Liver (tissue), 9 donors: Measurements from ENCODE around the gene TMEM51. TPM values are rescaled to one million over a fixed set of nuclear protein-coding genes. Genes with fewer than 3 reads are reported as not detected.

Experiments used
- DNase-seq: peaks from one replicate; pipeline ENCODE4 v3.0.0-alpha.2; 2017; ENCODE audit warnings: low spot score
- H3K27ac ChIP-seq, 2 donors: one replicate each; pipeline ENCODE4 v1.7.0; 2013; ENCODE audit warnings: inconsistent platforms in 2 of 2, low read length in 2 of 2, control low read depth in 1 of 2, low read depth in 1 of 2, mild to moderate bottlenecking in 1 of 2
- H3K27me3 ChIP-seq, 4 donors: one replicate each; pipeline versions ENCODE4 v1.6.1 to v1.7.0; 2013; ENCODE audit warnings: low read length in 3 of 4, inconsistent platforms in 1 of 4, mild to moderate bottlenecking in 1 of 4, moderate library complexity in 1 of 4; ENCODE audit not compliant: control insufficient read depth in 4 of 4, insufficient read depth in 4 of 4
- H3K36me3 ChIP-seq, 4 donors: one replicate each; pipeline versions ENCODE4 v1.6.1 to v1.7.0; 2013; ENCODE audit warnings: low read length in 3 of 4, mild to moderate bottlenecking in 3 of 4, low read depth in 1 of 4, moderate library complexity in 1 of 4; ENCODE audit not compliant: control insufficient read depth in 4 of 4, insufficient read depth in 3 of 4
- H3K4me1 ChIP-seq, 4 donors: one replicate each; pipeline versions ENCODE4 v1.6.1 to v1.7.0; 2013; ENCODE audit warnings: low read length in 3 of 4, mild to moderate bottlenecking in 3 of 4, moderate library complexity in 1 of 4; ENCODE audit not compliant: control insufficient read depth in 4 of 4, insufficient read depth in 4 of 4
- H3K4me3 ChIP-seq, 3 donors: one replicate each; pipeline versions ENCODE4 v1.6.1 to v1.7.0; 2013; ENCODE audit warnings: low read length in 3 of 3, control low read depth in 1 of 3, low read depth in 1 of 3, mild to moderate bottlenecking in 1 of 3
- H3K9ac ChIP-seq, 2 donors: one replicate each; pipeline ENCODE4 v1.7.0; 2013; ENCODE audit warnings: low read length in 2 of 2, mild to moderate bottlenecking in 2 of 2, moderate library complexity in 2 of 2, control low read depth in 1 of 2, low read depth in 1 of 2
- H3K9me3 ChIP-seq, 4 donors: one replicate each; pipeline versions ENCODE4 v1.6.1 to v1.7.0; 2013; ENCODE audit warnings: low read length in 3 of 4; ENCODE audit not compliant: control insufficient read depth in 4 of 4
- EGR1 ChIP-seq, 2 donors: IDR thresholded peaks; 2 replicates each; pipeline ENCODE4 v1.6.1; 2016 to 2018; ENCODE audit warnings: antibody characterized with exemption in 2 of 2, low read depth in 2 of 2
- GABPA ChIP-seq, 2 donors: IDR thresholded peaks in 1 of 2; conservative IDR thresholded peaks in 1 of 2; 2 replicates each; pipeline ENCODE4 v1.6.1; 2016; ENCODE audit warnings: antibody characterized with exemption in 2 of 2, mild to moderate bottlenecking in 1 of 2, moderate library complexity in 1 of 2
- HNF4G ChIP-seq: IDR thresholded peaks from 2 replicates; pipeline ENCODE4 v1.6.1; 2016; ENCODE audit warnings: antibody characterized with exemption
- JUND ChIP-seq, 2 donors: IDR thresholded peaks; 2 replicates each; pipeline ENCODE4 v1.6.1; 2016; ENCODE audit warnings: antibody characterized with exemption in 2 of 2
- NR2F2 ChIP-seq: IDR thresholded peaks from 2 replicates; pipeline ENCODE4 v1.6.1; 2016; ENCODE audit warnings: antibody characterized with exemption
- RAD21 ChIP-seq, 2 donors: IDR thresholded peaks; 2 replicates each; pipeline ENCODE4 v1.6.1; 2016; ENCODE audit warnings: antibody characterized with exemption in 2 of 2, mild to moderate bottlenecking in 2 of 2
- SP1 ChIP-seq: IDR thresholded peaks from 2 replicates; pipeline ENCODE4 v1.6.1; 2018; ENCODE audit warnings: antibody characterized with exemption, mild to moderate bottlenecking
- TAF1 ChIP-seq: conservative IDR thresholded peaks from 2 replicates; pipeline ENCODE4 v1.6.1; 2016; ENCODE audit warnings: antibody characterized with exemption, mild to moderate bottlenecking
- WGBS: extraction: QIAGEN DNeasy Blood & Tissue Kit; methylation state at CpG from one replicate; pipeline ENCODE4 v1.1.7; 2013; 5-methylcytosine and 5-hydroxymethylcytosine counted together
- polyA plus RNA-seq, 2 donors: library from polyadenylated mRNA; stranded (reverse) in 1 of 2; unstranded in 1 of 2; fragments of 200-250 nt in 1 of 2; fragments of >200 nt in 1 of 2; fragmentation: Nextera tagmentation in 1 of 2; extraction: Ambion mirVana in 1 of 2; gene quantifications; one replicate each; pipeline versions ENCODE4 v1.2.1 to v1.2.3, GENCODE V29; 2013 to 2015
- total RNA-seq, 2 donors: library from RNA; depleted of rRNA; stranded (reverse); fragments of >200 nt; gene quantifications; one replicate each; pipeline ENCODE4 v1.2.3, GENCODE V29; 2014
- TF ChIP-seq, protein P1 (sequence below): fragments of 150-350 bp; IDR thresholded peaks from 2 replicates; pipeline ENCODE4 v1.5.1; 2017; ENCODE audit warnings: improper control_type of control experiment, low read depth, low read length; ENCODE audit not compliant: missing input control
- TF ChIP-seq, protein P2 (sequence below): IDR thresholded peaks from 2 replicates; pipeline ENCODE4 v1.6.1; 2016; ENCODE audit warnings: antibody characterized with exemption
- TF ChIP-seq, protein P3 (sequence below): IDR thresholded peaks from 2 replicates; pipeline ENCODE4 v1.6.1; 2016; ENCODE audit warnings: antibody characterized with exemption
- TF ChIP-seq, protein P4 (sequence below): IDR thresholded peaks from 2 replicates; pipeline ENCODE4 v1.6.1; 2016; ENCODE audit warnings: antibody characterized with exemption, mild to moderate bottlenecking
- donor health status: healthy.
- donor health status: healthy.
- donor health status: healthy.
- donor health status: healthy.
- donor health status: healthy.

The TMEM51 gene
- total and polyA plus RNA-seq, 4 donors = 1.3 to 2.7 (median 1.9) TPM

DNA sequence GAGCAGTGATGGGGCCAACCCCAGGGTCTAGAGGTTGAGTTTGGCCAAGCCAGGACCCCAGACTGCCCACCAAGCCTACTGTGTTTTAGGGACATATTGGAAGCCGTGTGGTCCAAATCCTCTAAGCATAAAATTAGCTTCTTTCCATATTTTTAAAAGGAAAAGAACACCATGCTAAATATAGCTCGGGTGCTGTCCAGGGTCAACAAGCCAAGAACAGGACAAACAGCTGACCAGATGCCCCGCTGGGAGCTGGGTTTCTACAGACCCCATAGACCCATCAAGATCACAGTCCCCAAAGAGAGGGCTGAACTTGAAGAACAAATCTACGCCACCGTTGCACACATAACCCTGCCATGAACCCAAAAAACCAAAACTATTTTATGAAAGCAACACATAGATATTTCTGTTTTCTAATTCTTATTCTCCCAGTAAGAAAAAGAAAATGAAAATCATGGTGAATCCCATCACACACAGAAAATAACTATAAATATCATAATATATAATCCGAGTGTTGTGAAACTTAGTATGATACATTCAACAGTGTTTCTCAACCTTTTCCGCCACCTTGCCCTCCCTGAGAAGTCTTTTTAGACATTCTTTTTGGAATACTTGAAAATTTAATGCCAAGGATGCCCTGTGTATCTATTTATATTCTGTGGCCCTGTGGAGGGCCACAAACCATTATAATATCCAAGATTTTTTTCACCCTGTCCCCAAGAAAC lies 57.3 kb downstream of the TMEM51 start:
- Histone ChIP-seq H3K27me3 (peaks cover 0 to under 1% (median 0%) of the 10 kb centered on the region in 4 donors), H3K4me3 (no peak overlapping the region), H3K4me1 (peaks cover 0 to 7% (median 2%) of the 10 kb centered on the region in 4 donors), H3K36me3 (no peaks in the 10 kb centered on the region), H3K9ac (no peak overlapping the region), H3K9me3 (no peaks in the 10 kb centered on the region), H3K27ac (no peak overlapping the region)
- no peak for TF ChIP-seq HNF4G
- peak; percentile 65 for TF ChIP-seq NR2F2
- 79% methylated on average over 7 of the region's 7 CpGs for WGBS
- DNase-seq = no peak

DNA sequence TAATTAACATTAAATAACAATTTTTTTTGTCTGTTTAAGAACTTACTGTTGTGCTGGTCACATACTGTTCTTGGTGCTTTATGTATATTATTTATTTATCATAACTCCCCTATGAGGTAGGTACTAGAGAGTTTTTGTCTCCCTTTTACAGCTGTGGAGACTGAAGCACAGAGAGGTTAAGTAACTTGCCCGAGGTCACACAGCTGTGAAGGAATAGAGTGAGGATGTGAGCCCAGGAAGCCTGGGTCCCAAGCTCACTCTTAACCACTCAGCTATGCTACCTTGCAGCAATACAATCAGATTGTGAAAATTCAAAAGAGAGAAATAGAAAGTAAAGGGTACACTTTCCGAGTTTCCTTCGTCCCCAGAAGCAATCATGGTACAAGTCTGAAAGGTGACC lies 57.9 kb downstream of the TMEM51 start:
- 89% methylated on average over 3 of the region's 3 CpGs for WGBS
- H3K4me1 ChIP-seq = peaks cover 0 to 7% (median 2%) of the 10 kb centered on the region in 4 donors

DNA sequence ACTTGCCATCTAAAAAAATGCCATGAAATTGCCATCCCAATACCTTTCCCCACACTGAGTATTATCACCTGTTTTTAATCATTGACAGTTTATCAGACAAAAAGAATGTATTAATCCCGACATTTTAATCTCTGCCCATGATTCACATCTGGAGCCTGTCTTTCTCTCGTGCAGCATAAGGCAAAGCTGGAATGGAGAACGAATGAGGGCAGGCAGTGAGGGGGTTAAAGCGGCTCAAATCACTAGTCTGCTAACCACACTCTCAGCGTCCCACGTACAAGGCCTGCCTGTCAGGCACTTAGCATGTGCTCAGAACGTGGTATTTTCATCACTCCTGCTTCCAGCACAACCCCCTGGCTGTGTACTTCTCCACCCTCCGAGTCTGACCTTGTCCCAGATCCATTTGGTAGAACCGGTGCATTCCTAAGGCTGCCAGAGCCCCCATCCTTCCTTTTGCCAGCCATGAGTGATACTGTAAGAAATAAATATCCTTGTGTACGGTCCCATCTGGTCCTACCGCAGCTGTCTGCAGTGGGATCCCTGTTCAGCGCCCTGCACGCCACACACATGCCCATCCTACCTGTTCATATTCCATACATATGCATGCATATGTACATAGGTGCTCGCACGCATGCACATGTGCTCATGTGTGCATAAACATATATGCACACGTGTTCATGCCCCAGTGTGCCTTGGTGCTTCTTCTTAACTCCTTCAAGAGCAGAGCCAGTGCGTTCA lies 58.8 kb downstream of the TMEM51 start:
- Histone ChIP-seq H3K4me3 (no peak overlapping the region), H3K9ac (no peak overlapping the region), H3K27ac (peak overlapping the region; percentile 26 to 37), H3K36me3 (no peaks in the 10 kb centered on the region), H3K9me3 (no peaks in the 10 kb centered on the region), H3K4me1 (peaks cover 0 to 7% (median 2%) of the 10 kb centered on the region in 4 donors), H3K27me3 (no peaks in the 10 kb centered on the region)
- no peak for DNase-seq
- 84% methylated on average over 17 of the region's 17 CpGs for WGBS
- TF ChIP-seq, protein P1, sequence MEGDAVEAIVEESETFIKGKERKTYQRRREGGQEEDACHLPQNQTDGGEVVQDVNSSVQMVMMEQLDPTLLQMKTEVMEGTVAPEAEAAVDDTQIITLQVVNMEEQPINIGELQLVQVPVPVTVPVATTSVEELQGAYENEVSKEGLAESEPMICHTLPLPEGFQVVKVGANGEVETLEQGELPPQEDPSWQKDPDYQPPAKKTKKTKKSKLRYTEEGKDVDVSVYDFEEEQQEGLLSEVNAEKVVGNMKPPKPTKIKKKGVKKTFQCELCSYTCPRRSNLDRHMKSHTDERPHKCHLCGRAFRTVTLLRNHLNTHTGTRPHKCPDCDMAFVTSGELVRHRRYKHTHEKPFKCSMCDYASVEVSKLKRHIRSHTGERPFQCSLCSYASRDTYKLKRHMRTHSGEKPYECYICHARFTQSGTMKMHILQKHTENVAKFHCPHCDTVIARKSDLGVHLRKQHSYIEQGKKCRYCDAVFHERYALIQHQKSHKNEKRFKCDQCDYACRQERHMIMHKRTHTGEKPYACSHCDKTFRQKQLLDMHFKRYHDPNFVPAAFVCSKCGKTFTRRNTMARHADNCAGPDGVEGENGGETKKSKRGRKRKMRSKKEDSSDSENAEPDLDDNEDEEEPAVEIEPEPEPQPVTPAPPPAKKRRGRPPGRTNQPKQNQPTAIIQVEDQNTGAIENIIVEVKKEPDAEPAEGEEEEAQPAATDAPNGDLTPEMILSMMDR = no peak
- TF ChIP-seq, protein P2, sequence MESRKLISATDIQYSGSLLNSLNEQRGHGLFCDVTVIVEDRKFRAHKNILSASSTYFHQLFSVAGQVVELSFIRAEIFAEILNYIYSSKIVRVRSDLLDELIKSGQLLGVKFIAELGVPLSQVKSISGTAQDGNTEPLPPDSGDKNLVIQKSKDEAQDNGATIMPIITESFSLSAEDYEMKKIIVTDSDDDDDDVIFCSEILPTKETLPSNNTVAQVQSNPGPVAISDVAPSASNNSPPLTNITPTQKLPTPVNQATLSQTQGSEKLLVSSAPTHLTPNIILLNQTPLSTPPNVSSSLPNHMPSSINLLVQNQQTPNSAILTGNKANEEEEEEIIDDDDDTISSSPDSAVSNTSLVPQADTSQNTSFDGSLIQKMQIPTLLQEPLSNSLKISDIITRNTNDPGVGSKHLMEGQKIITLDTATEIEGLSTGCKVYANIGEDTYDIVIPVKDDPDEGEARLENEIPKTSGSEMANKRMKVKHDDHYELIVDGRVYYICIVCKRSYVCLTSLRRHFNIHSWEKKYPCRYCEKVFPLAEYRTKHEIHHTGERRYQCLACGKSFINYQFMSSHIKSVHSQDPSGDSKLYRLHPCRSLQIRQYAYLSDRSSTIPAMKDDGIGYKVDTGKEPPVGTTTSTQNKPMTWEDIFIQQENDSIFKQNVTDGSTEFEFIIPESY = no peak
- TF ChIP-seq RAD21 (IDR thresholded peaks at IDR 0.05) = no peak
- no peak for TF ChIP-seq GABPA (IDR thresholded peaks at IDR 0.05 in 1 of 2, conservative IDR thresholded peaks at IDR 0.05 in 1 of 2)
- TF ChIP-seq, protein P3, sequence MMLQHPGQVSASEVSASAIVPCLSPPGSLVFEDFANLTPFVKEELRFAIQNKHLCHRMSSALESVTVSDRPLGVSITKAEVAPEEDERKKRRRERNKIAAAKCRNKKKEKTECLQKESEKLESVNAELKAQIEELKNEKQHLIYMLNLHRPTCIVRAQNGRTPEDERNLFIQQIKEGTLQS = no peak
- TF ChIP-seq, protein P4, sequence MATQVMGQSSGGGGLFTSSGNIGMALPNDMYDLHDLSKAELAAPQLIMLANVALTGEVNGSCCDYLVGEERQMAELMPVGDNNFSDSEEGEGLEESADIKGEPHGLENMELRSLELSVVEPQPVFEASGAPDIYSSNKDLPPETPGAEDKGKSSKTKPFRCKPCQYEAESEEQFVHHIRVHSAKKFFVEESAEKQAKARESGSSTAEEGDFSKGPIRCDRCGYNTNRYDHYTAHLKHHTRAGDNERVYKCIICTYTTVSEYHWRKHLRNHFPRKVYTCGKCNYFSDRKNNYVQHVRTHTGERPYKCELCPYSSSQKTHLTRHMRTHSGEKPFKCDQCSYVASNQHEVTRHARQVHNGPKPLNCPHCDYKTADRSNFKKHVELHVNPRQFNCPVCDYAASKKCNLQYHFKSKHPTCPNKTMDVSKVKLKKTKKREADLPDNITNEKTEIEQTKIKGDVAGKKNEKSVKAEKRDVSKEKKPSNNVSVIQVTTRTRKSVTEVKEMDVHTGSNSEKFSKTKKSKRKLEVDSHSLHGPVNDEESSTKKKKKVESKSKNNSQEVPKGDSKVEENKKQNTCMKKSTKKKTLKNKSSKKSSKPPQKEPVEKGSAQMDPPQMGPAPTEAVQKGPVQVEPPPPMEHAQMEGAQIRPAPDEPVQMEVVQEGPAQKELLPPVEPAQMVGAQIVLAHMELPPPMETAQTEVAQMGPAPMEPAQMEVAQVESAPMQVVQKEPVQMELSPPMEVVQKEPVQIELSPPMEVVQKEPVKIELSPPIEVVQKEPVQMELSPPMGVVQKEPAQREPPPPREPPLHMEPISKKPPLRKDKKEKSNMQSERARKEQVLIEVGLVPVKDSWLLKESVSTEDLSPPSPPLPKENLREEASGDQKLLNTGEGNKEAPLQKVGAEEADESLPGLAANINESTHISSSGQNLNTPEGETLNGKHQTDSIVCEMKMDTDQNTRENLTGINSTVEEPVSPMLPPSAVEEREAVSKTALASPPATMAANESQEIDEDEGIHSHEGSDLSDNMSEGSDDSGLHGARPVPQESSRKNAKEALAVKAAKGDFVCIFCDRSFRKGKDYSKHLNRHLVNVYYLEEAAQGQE = no peak
- TF ChIP-seq EGR1 (IDR thresholded peaks at IDR 0.05; ENCODE audit: low read depth in 2 of 2) = no peak

More for the DNA sequence above, 57.9 kb downstream of the TMEM51 start:
- Histone ChIP-seq H3K27ac (no peak overlapping the region), H3K9me3 (no peaks in the 10 kb centered on the region), H3K9ac (no peak overlapping the region), H3K36me3 (no peaks in the 10 kb centered on the region), H3K4me3 (no peak overlapping the region), H3K27me3 (no peaks in the 10 kb centered on the region)
- DNase-seq = no peak
- TF ChIP-seq TAF1 (no peak), EGR1 (IDR thresholded peaks at IDR 0.05; ENCODE audit: low read depth in 2 of 2) (no peak), JUND (IDR thresholded peaks at IDR 0.05) (no peak), RAD21 (IDR thresholded peaks at IDR 0.05) (no peak), GABPA (IDR thresholded peaks at IDR 0.05 in 1 of 2, conservative IDR thresholded peaks at IDR 0.05 in 1 of 2) (no peak), SP1 (no peak)
- TF ChIP-seq, protein P4 = no peak
